ENCODE measurements around the gene BAG5. TPM values are rescaled to one million over a fixed set of nuclear protein-coding genes. Genes with fewer than 3 reads are reported as not detected.
A peak's percentile ranks its signal among the peaks of the same experiment; 100 is the strongest.

The BAG5 gene
- total RNA-seq, 1 experiment from 2014 or later, result 28.9 TPM

GRCh38 chr14:103546652-103547454 lies 15.6 kb downstream of the BAG5 start:
- Mint-ChIP-seq H3K9me3 (ENCODE audit: unreplicated experiment) (no peaks in the 10 kb centered on the region), H3K27me3 (ENCODE audit: insufficient read depth, unreplicated experiment) (no peaks in the 10 kb centered on the region), H3K4me1 (ENCODE audit: low read depth, unreplicated experiment) (no peaks in the 10 kb centered on the region), H3K4me3 (ENCODE audit: unreplicated experiment) (no peak overlapping the region), H3K27ac (ENCODE audit: unreplicated experiment) (no peak overlapping the region), H3K36me3 (ENCODE audit: insufficient read depth, unreplicated experiment) (peaks cover 5% of the 10 kb centered on the region)
- peak; percentile 73 to 85 for DNase-seq
- TF ChIP-seq CTCF (IDR thresholded peaks at IDR 0.05; ENCODE audit: insufficient read depth in 1 of 2, low read depth in 1 of 2, low read length in 1 of 2, severe bottlenecking in 1 of 2, unreplicated experiment in 1 of 2), result peak; percentile 87
- intact Hi-C loops (cut with micrococcal nuclease; ENCODE audit: unreplicated experiment), result loop anchor here (1.0 kb wide), 2 partner anchors 29 to 47 kb away; no protein-coding TSS in a partner anchor
- H3K4me1 ChIP-seq, result peaks cover 6% of the 10 kb centered on the region
- BruUV-seq (replicated peaks), result no TSS peak
- no peak overlapping the region for H3K4me3 ChIP-seq (ENCODE audit: low read depth, low read length)
- ChIA-PET CTCF (interaction anchor here (0.6 to 3.6 kb wide), 8 partner anchors 12 to 638 kb away, joined by 3 to 49 read pairs (median 3); partner anchors contain the start of gene TRMT61A), POLR2A (no interaction called here)
- H3K27me3 ChIP-seq (replicated peaks; ENCODE audit: control insufficient read depth, insufficient read depth, low read length), result no peaks in the 10 kb centered on the region
- no peaks in the 10 kb centered on the region for H3K36me3 ChIP-seq (ENCODE audit: control insufficient read depth, insufficient read depth, low read length)
- H3K9me3 ChIP-seq, result no peaks in the 10 kb centered on the region

GRCh38 chr14:103545915-103546651 lies 16.4 kb downstream of the BAG5 start:
- H3K9me3 ChIP-seq, result no peaks in the 10 kb centered on the region
- H3K4me1 ChIP-seq, result peaks cover 6% of the 10 kb centered on the region
- H3K4me3 ChIP-seq (ENCODE audit: low read depth, low read length), result no peak overlapping the region
- DNase-seq, result no peak
- Mint-ChIP-seq H3K9me3 (ENCODE audit: unreplicated experiment) (no peaks in the 10 kb centered on the region), H3K36me3 (ENCODE audit: insufficient read depth, unreplicated experiment) (peaks cover 10% of the 10 kb centered on the region), H3K27ac (ENCODE audit: unreplicated experiment) (no peak overlapping the region), H3K4me3 (ENCODE audit: unreplicated experiment) (no peak overlapping the region), H3K4me1 (ENCODE audit: low read depth, unreplicated experiment) (no peaks in the 10 kb centered on the region), H3K27me3 (ENCODE audit: insufficient read depth, unreplicated experiment) (no peaks in the 10 kb centered on the region)
- H3K27me3 ChIP-seq (replicated peaks; ENCODE audit: control insufficient read depth, insufficient read depth, low read length), result no peaks in the 10 kb centered on the region
- POLR2A ChIA-PET, result no interaction called here
- intact Hi-C loops (cut with micrococcal nuclease; ENCODE audit: unreplicated experiment), result loop anchor here (1.0 kb wide), 2 partner anchors 28 to 46 kb away; no protein-coding TSS in a partner anchor
- TF ChIP-seq CTCF (IDR thresholded peaks at IDR 0.05; ENCODE audit: insufficient read depth in 1 of 2, low read depth in 1 of 2, low read length in 1 of 2, severe bottlenecking in 1 of 2, unreplicated experiment in 1 of 2), result no peak
- CTCF ChIA-PET, result interaction anchor here (1.1 to 3.6 kb wide), 3 partner anchors 18 to 28 kb away, joined by 3 to 49 read pairs (median 6); partner anchors contain the start of gene TRMT61A
- BruUV-seq (replicated peaks), result no TSS peak
- H3K36me3 ChIP-seq (ENCODE audit: control insufficient read depth, insufficient read depth, low read length), result no peaks in the 10 kb centered on the region

- BruUV-seq (replicated peaks), result no TSS peak
- ChIA-PET POLR2A (no interaction called here), CTCF (interaction anchor here (3.6 kb wide), 1 partner anchor 27 kb away, joined by 49 read pairs; no protein-coding TSS in a partner anchor)
- H3K4me3 Mint-ChIP-seq (ENCODE audit: unreplicated experiment), result no peak overlapping the region
- intact Hi-C loops (cut with micrococcal nuclease; ENCODE audit: unreplicated experiment), result no loop called here
- H3K27me3 ChIP-seq (replicated peaks; ENCODE audit: control insufficient read depth, insufficient read depth, low read length), result no peaks in the 10 kb centered on the region
- no peak overlapping the region for H3K27ac Mint-ChIP-seq (ENCODE audit: unreplicated experiment)
- no peak for DNase-seq
- no peak overlapping the region for H3K4me3 ChIP-seq (ENCODE audit: low read depth, low read length)
- no peak for TF ChIP-seq CTCF (IDR thresholded peaks at IDR 0.05; ENCODE audit: insufficient read depth in 1 of 2, low read depth in 1 of 2, low read length in 1 of 2, severe bottlenecking in 1 of 2, unreplicated experiment in 1 of 2)
- H3K4me1 Mint-ChIP-seq (ENCODE audit: low read depth, unreplicated experiment), result no peaks in the 10 kb centered on the region
- peaks cover 6% of the 10 kb centered on the region for H3K4me1 ChIP-seq
- no peaks in the 10 kb centered on the region for H3K27me3 Mint-ChIP-seq (ENCODE audit: insufficient read depth, unreplicated experiment)
- H3K36me3 ChIP-seq (ENCODE audit: control insufficient read depth, insufficient read depth, low read length), result no peaks in the 10 kb centered on the region
- H3K36me3 Mint-ChIP-seq (ENCODE audit: insufficient read depth, unreplicated experiment), result peaks cover 10% of the 10 kb centered on the region
- no peaks in the 10 kb centered on the region for H3K9me3 Mint-ChIP-seq (ENCODE audit: unreplicated experiment)
- no peaks in the 10 kb centered on the region for H3K9me3 ChIP-seq
These were observed 17.1 kb downstream of the BAG5 start for GRCh38 chr14:103545219-103545914.

Data from Caco-2 (cell line).